K562 (cell line): ENCODE measurements around the gene TANC1. TPM values are rescaled to one million over a fixed set of nuclear protein-coding genes. Genes with fewer than 3 reads are reported as not detected.
A peak's percentile ranks its signal among the peaks of the same experiment; 100 is the strongest.

Source experiments
- ATAC-seq: fragments of 200-7000 bp; cut with Tn5 transposase; 3 replicates; pipeline ENCODE4 v1.9.1; 2020; ENCODE audit warnings: moderate library complexity
- BruUV-seq: library from RNA; stranded (reverse); fragments of 400-500 nt; replicated peaks from 2 replicates; lab custom pipeline; 2021; lab: Mats Ljungman, UMichigan
- CTCF ChIA-PET: fragments of 300-600 bp; formaldehyde crosslinking; extraction: SDS; loops from one replicate; lab custom pipeline; 2021; ENCODE audit warnings: low intra/inter-chr PET ratio; lab: Yijun Ruan, JAX
- POLR2A ChIA-PET: fragments of 300-600, 350-650 bp; sonication (Branson Sonifier 250); formaldehyde crosslinking; extraction: SDS; loops from one replicate; lab custom pipeline; 2021; ENCODE audit warnings: antibody characterized with exemption, inconsistent platforms; lab: Yijun Ruan, JAX
- DNase-seq, 4 experiments: peaks; one replicate each; pipeline versions ENCODE4 v3.0.0 to v3.0.0-alpha.2; 2011 to 2018; ENCODE audit warnings: low spot score in 3 of 4, mixed read lengths in 3 of 4; ENCODE audit errors: extremely low read depth in 1 of 4
- FAIRE-seq: peaks from 2 replicates; lab custom pipeline; 2011; peaks lifted over from hg19 to GRCh38; lab: Jason Lieb, UNC
- H2AFZ ChIP-seq: 2 replicates; pipeline ENCODE4 v1.6.0; 2011; ENCODE audit warnings: low read depth, low read length, control low read depth, inconsistent platforms
- H3K27ac ChIP-seq: fragments of 200-600 bp; 3 replicates; pipeline ENCODE4 v1.8.0; 2011; ENCODE audit warnings: low read depth, mild to moderate bottlenecking, control low read depth, inconsistent platforms, low read length, moderate library complexity, mixed read lengths; ENCODE audit errors: extremely low read depth
- H3K27me3 ChIP-seq, 2 experiments: fragments of 300-600 bp in 1 of 2; 2 replicates in 1 of 2; 3 replicates in 1 of 2; pipeline versions ENCODE4 v1.6.0 to v1.8.0; 2011; ENCODE audit warnings: inconsistent platforms in 2 of 2, low read length in 2 of 2, mild to moderate bottlenecking in 1 of 2, mixed read lengths in 1 of 2, moderate library complexity in 1 of 2; ENCODE audit not compliant: control insufficient read depth in 2 of 2, insufficient read depth in 2 of 2
- H3K36me3 ChIP-seq: fragments of 300-600 bp; 3 replicates; pipeline ENCODE4 v1.8.0; 2011; ENCODE audit warnings: mild to moderate bottlenecking, low read length, inconsistent platforms; ENCODE audit not compliant: control insufficient read depth, insufficient read depth
- H3K4me1 ChIP-seq, 2 experiments: fragments of 200-600 bp in 1 of 2; replicated peaks in 1 of 2; 2 replicates in 1 of 2; 3 replicates in 1 of 2; pipeline versions ENCODE4 v1.5.1 to v1.8.0; 2011; ENCODE audit warnings: inconsistent platforms in 2 of 2, low read length in 2 of 2, mild to moderate bottlenecking in 1 of 2, mixed read lengths in 1 of 2, moderate library complexity in 1 of 2; ENCODE audit not compliant: control insufficient read depth in 2 of 2, insufficient read depth in 2 of 2
- H3K4me2 ChIP-seq: 2 replicates; pipeline ENCODE4 v1.6.1; 2011; ENCODE audit warnings: low read length, control low read depth, inconsistent platforms, mixed read lengths; ENCODE audit not compliant: insufficient read depth
- H3K4me3 ChIP-seq: fragments of 200-600 bp; sonication (generic), shearing (Covaris generic); 2 replicates; pipeline ENCODE4 v1.5.1; 2016; ENCODE audit warnings: control low read depth, inconsistent platforms
- H3K79me2 ChIP-seq: fragments of 200-600 bp; 3 replicates; pipeline ENCODE4 v1.8.0; 2011; ENCODE audit warnings: low read length, inconsistent platforms; ENCODE audit not compliant: control insufficient read depth, insufficient read depth
- H3K9ac ChIP-seq, 2 experiments: 2 replicates each; pipeline versions ENCODE4 v1.6.0 to v1.6.1; 2011; ENCODE audit warnings: low read depth in 2 of 2, low read length in 2 of 2, control low read depth in 1 of 2, inconsistent platforms in 1 of 2, mild to moderate bottlenecking in 1 of 2, mixed read lengths in 1 of 2; ENCODE audit not compliant: insufficient read depth in 1 of 2
- H3K9me1 ChIP-seq: one replicate; pipeline ENCODE4 v1.6.0; 2011; ENCODE audit warnings: inconsistent platforms, mild to moderate bottlenecking, low read length, moderate library complexity; ENCODE audit not compliant: control insufficient read depth, insufficient read depth
- H3K9me3 ChIP-seq: replicated peaks from 2 replicates; pipeline ENCODE4 v1.5.1; 2011; ENCODE audit warnings: low read depth, low read length, inconsistent platforms; ENCODE audit not compliant: control insufficient read depth, insufficient read depth
- H4K20me1 ChIP-seq: replicated peaks from 2 replicates; pipeline ENCODE4 v1.6.1; 2011; ENCODE audit warnings: low read length, inconsistent platforms, mixed read lengths; ENCODE audit not compliant: control insufficient read depth, insufficient read depth
- GABPB1 ChIP-seq: sonication (generic); formaldehyde crosslinking; IDR thresholded peaks from 2 replicates; pipeline ENCODE4 v1.8.0; 2022; ENCODE audit warnings: mild to moderate bottlenecking, missing genetic modification reagents
- HBP1 ChIP-seq: fragments of 450-650 bp; formaldehyde crosslinking; IDR thresholded peaks from 2 replicates; pipeline ENCODE4 v1.4.0; 2022; ENCODE audit warnings: missing genetic modification characterization
- HOXB6 ChIP-seq: fragments of 250-450 bp; sonication (Bioruptor Pico); IDR thresholded peaks from 2 replicates; pipeline ENCODE4 v1.5.1; 2022; ENCODE audit warnings: mild to moderate bottlenecking, borderline replicate concordance
- NR1H2 ChIP-seq: sonication (generic); formaldehyde crosslinking; IDR thresholded peaks from 2 replicates; pipeline ENCODE4 v1.4.0; 2020; ENCODE audit warnings: mild to moderate bottlenecking, missing genetic modification reagents
- PYGO2 ChIP-seq: fragments of 450-650 bp; IDR thresholded peaks from 2 replicates; pipeline ENCODE4 v1.6.1; 2016; ENCODE audit warnings: mild to moderate bottlenecking, missing genetic modification characterization, moderate library complexity, missing compliant biosample characterization
- RBM14 ChIP-seq: fragments of 200-400 bp; formaldehyde crosslinking; IDR thresholded peaks from 2 replicates; pipeline ENCODE4 v1.6.1; 2018; ENCODE audit warnings: low read depth, mild to moderate bottlenecking, low read length, moderate library complexity, borderline replicate concordance; ENCODE audit not compliant: insufficient read depth
- TRIM24 ChIP-seq, 2 experiments: fragments of 450-650 bp; IDR thresholded peaks; 2 replicates each; pipeline ENCODE4 v1.6.1; 2016
- ZC3H4 ChIP-seq: sonication (generic); formaldehyde crosslinking; IDR thresholded peaks from 2 replicates; pipeline ENCODE4 v1.9.0; 2021; ENCODE audit warnings: missing genetic modification reagents, borderline replicate concordance
- ZFX ChIP-seq: sonication (generic); formaldehyde crosslinking; IDR thresholded peaks from 2 replicates; pipeline ENCODE4 v1.8.0; 2022; ENCODE audit warnings: mild to moderate bottlenecking, missing genetic modification reagents, moderate library complexity
- ZNF12 ChIP-seq: sonication (generic); formaldehyde crosslinking; IDR thresholded peaks from 2 replicates; pipeline ENCODE4 v1.4.0; 2020; ENCODE audit warnings: mild to moderate bottlenecking, missing genetic modification reagents
- ZNF197 ChIP-seq: fragments of 200-800 bp; sonication (Bioruptor generic); IDR thresholded peaks from 2 replicates; pipeline ENCODE4 v1.6.1; 2016; ENCODE audit warnings: low read depth, missing genetic modification characterization, missing compliant biosample characterization
- ZNF280A ChIP-seq: fragments of 450-650 bp; IDR thresholded peaks from 2 replicates; pipeline ENCODE4 v1.6.1; 2018; ENCODE audit warnings: mild to moderate bottlenecking, low read depth; ENCODE audit not compliant: partially characterized antibody
- ZNF589 ChIP-seq: fragments of 200-800 bp; sonication (Bioruptor generic); IDR thresholded peaks from 2 replicates; pipeline ENCODE4 v1.6.1; 2016; ENCODE audit warnings: low read depth, missing genetic modification characterization, missing compliant biosample characterization
- WGBS: fragments of 100-300 bp; shearing (Covaris generic); methylation state at CpG from one replicate; pipeline ENCODE4 v1.1.6; 2016; ENCODE audit warnings: low coverage, mixed read lengths; ENCODE audit not compliant: insufficient coverage; ENCODE audit errors: missing lambda C conversion rate; 5-methylcytosine and 5-hydroxymethylcytosine counted together
- in situ Hi-C: fragments of 300-500 bp; cut with MboI; formaldehyde crosslinking; loops from 4 replicates; pipeline ENCODE4 v1.15.0; 2018; ENCODE audit warnings: inconsistent platforms, mixed read lengths
- intact Hi-C: fragments of 100-400 bp; cut with micrococcal nuclease; formaldehyde crosslinking; loops from 2 replicates; pipeline ENCODE4 v1.14.2; 2022
- polyA plus RNA-seq, 8 experiments: library from polyadenylated mRNA; depleted of rRNA in 4 of 8; stranded (reverse) in 5 of 8; unstranded in 3 of 8; fragments of >200 nt; fragmentation: Nextera tagmentation in 2 of 8; fragmentation: Illumina TruSeq in 1 of 8; extraction: Ambion mirVana in 2 of 8; extraction: Trizol in 1 of 8; gene quantifications; 2 replicates each; pipeline versions ENCODE4 v1.2.1 to v1.2.3, GENCODE V29; 2011 to 2014; ENCODE audit warnings: inconsistent platforms in 1 of 8, missing spikeins in 1 of 8
- total RNA-seq, 7 experiments: library from RNA; depleted of rRNA in 6 of 7; stranded (reverse); fragments of >200 nt in 6 of 7; fragmentation: Illumina TruSeq in 2 of 7; extraction: Trizol in 2 of 7; gene quantifications; 2 replicates each; pipeline versions ENCODE4 v1.2.1 to v1.2.3, GENCODE V29; 2011 to 2021; ENCODE audit warnings: low replicate concordance in 1 of 7
- TF ChIP-seq, protein P1 (sequence below): fragments of 250-450 bp; sonication (Bioruptor Pico); IDR thresholded peaks from 2 replicates; pipeline ENCODE4 v1.4.0; 2020; ENCODE audit warnings: mild to moderate bottlenecking, moderate library complexity, borderline replicate concordance
- TF ChIP-seq, protein P2 (sequence below): sonication (generic); formaldehyde crosslinking; IDR thresholded peaks from 2 replicates; pipeline ENCODE4 v1.8.1; 2023; ENCODE audit warnings: mild to moderate bottlenecking, missing genetic modification reagents

Gene TANC1
- total and polyA plus RNA-seq, 9 of the 15 experiments (the other 6 are each of a cell fraction or from before 2014, with no cell fraction given) = under 0.01 to 0.20 (median 0.07) TPM; not detected in 1

DNA sequence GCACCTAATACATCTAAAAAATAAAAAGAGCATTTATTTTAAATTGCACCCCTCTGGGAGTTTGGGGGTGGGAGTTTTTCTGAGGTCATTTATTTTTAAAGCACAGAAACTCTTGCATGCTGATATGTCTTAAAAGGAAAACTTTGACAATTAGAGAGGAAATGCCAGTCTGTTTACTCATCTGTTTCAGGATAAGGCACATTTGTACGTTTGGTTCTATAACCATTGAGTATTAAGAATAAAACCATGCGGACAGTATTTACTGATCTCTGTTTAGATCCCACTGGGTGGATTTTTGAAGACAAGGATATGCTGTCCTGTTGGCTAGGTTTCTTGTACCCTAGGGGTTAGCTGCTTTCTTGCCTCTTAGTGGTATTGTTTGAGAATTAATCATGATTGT is 122.9 kb downstream of the TANC1 start (continued):
- TF ChIP-seq ZNF12 (no peak), ZNF280A (no peak), PYGO2 (tag) (no peak), RBM14 (no peak), ZNF589 (CRISPR knock-in tag) (no peak), HOXB6 (CRISPR knock-in tag) (no peak), ZC3H4 (no peak), ZNF197 (no peak)

DNA sequence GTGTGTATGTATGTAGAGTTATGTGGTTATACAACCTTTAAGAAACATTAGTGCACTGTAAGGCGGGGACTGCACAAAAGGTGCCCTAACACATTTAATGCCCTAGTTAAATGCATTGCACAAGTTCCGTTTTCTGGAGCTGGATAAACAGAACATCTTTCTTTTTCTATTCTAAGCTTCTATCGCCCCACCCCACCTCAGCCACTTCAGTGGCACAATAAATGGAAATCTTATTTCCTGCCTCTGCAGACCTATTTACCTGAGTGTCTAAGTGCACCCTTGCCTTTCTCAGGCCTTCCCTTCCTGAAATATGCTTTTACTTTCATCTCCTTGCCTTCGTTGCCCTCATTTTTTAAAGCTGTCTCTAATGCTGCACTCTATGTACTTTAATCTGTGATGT is 123.5 kb downstream of the TANC1 start:
- no TSS peak for BruUV-seq

More for the DNA sequence above, 123.5 kb downstream of the TANC1 start:
- POLR2A ChIA-PET = interaction anchor here (0.6 kb wide), 2 partner anchors 14 to 67 kb away, joined by 3 to 4 read pairs; no protein-coding TSS in a partner anchor
- no peak for ATAC-seq
- DNase-seq = no peak
- Histone ChIP-seq H3K79me2 (no peaks in the 10 kb centered on the region), H3K36me3 (no peaks in the 10 kb centered on the region), H3K9ac (no peak overlapping the region), H2AFZ (no peak overlapping the region), H3K9me3 (no peaks in the 10 kb centered on the region), H3K27me3 (peaks cover 4 to 22% of the 10 kb centered on the region in 2 experiments; a peak in 4 of 5 replicates), H3K4me2 (no peak overlapping the region), H3K27ac (no peak overlapping the region), H4K20me1 (no peaks in the 10 kb centered on the region), H3K4me3 (no peak overlapping the region), H3K9me1 (no peaks in the 10 kb centered on the region), H3K4me1 (no peaks in the 10 kb centered on the region)
- FAIRE-seq = peak; percentile 32
- 3% methylated on average over 4 of the region's 4 CpGs for WGBS
- in situ Hi-C loops = no loop called here
- CTCF ChIA-PET = no interaction called here
- intact Hi-C loops = no loop called here
- TF ChIP-seq, protein P1, sequence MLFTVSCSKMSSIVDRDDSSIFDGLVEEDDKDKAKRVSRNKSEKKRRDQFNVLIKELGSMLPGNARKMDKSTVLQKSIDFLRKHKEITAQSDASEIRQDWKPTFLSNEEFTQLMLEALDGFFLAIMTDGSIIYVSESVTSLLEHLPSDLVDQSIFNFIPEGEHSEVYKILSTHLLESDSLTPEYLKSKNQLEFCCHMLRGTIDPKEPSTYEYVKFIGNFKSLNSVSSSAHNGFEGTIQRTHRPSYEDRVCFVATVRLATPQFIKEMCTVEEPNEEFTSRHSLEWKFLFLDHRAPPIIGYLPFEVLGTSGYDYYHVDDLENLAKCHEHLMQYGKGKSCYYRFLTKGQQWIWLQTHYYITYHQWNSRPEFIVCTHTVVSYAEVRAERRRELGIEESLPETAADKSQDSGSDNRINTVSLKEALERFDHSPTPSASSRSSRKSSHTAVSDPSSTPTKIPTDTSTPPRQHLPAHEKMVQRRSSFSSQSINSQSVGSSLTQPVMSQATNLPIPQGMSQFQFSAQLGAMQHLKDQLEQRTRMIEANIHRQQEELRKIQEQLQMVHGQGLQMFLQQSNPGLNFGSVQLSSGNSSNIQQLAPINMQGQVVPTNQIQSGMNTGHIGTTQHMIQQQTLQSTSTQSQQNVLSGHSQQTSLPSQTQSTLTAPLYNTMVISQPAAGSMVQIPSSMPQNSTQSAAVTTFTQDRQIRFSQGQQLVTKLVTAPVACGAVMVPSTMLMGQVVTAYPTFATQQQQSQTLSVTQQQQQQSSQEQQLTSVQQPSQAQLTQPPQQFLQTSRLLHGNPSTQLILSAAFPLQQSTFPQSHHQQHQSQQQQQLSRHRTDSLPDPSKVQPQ (CRISPR knock-in tag) = no peak
- TF ChIP-seq ZFX (CRISPR knock-in tag) (no peak), TRIM24 (IDR thresholded peaks at IDR 0.05) (no peak), NR1H2 (CRISPR knock-in tag) (no peak), HBP1 (CRISPR knock-in tag) (no peak), GABPB1 (CRISPR knock-in tag) (no peak)
- TF ChIP-seq, protein P2, sequence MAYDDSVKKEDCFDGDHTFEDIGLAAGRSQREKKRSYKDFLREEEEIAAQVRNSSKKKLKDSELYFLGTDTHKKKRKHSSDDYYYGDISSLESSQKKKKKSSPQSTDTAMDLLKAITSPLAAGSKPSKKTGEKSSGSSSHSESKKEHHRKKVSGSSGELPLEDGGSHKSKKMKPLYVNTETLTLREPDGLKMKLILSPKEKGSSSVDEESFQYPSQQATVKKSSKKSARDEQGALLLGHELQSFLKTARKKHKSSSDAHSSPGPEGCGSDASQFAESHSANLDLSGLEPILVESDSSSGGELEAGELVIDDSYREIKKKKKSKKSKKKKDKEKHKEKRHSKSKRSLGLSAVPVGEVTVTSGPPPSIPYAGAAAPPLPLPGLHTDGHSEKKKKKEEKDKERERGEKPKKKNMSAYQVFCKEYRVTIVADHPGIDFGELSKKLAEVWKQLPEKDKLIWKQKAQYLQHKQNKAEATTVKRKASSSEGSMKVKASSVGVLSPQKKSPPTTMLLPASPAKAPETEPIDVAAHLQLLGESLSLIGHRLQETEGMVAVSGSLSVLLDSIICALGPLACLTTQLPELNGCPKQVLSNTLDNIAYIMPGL (CRISPR knock-in tag) = no peak
